Stromal cell of bone marrow (primary cell): Measurements from ENCODE around the gene MCTP1.
A peak's percentile ranks its signal among the peaks of the same experiment; 100 is the strongest.
"Not testable (repeated sequence)": the region's sequence is repeated elsewhere in the genome, so short reads cannot be mapped to it uniquely, and the experiment has no call there.

Experiments used
- DNase-seq: peaks from one replicate; pipeline ENCODE4 v3.0.0-alpha.2; 2012; ENCODE audit warnings: low read depth

The MCTP1 gene

GRCh38 chr5:95251185-95251584, 33.7 kb downstream of the MCTP1 start:
- DNase-seq: no peak

DNA sequence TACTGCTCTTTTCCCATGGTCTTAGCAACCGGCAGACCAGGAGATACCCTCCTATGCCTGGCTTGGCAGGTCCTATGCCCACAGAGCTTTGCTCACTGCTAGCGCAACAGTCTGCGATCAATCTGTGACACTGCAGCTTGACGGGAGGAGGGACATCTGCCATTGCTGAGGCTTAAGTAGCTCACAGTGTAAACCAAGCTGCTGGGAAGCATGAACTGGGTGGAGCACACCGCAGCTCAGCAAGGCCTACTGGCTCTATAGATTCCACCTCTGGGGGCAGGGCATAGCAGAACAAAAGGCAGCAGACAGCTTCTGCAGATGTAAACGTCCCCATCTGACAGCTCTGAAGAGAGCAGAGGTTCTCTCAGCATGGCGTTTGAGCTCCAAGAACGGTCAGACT, 40.4 kb downstream of the MCTP1 start:
- no peak for DNase-seq

DNA sequence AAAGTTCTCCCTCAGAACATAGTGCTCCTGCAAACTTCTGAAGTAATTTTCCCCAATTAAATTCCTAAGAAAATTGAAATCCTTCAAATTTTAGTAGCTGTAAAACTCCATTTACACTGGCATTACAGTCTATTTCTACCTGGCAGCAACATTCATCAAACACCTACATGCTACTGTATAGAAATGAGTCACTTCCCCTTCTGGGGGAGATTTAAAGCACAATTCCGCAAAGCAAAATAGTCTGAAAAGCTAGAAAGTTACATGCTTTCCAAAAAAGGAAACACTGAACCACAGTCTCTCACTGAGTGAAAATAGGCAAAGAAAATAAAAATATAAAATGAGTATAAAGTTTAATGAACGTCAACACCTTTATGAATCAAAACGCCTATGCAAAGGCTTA, 43.3 kb downstream of the MCTP1 start:
- no peak for DNase-seq

DNA sequence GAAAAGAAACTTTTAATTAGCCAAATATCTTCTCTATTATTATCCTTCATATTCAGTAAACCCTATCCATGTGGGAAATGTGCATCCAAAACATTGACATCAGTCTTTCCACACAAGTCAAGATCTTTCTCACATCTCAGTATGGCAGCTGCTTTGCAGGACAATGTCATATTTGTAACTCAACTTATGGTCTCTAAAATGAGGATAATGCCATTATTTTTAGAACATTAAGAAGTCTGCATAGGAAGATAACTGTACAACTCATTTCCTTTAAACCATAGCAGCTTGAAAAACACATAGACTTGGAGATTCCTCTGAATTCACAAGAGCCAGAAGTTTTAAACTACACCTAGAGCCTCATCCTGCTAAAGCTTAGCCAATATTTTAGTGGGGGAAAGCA, 43.7 kb downstream of the MCTP1 start:
- DNase-seq: no peak

GRCh38 chr5:95238560-95239325, 46.2 kb downstream of the MCTP1 start:
- peak; percentile 12 for DNase-seq

- no peak for DNase-seq
Measured at GRCh38 chr5:95237324-95237723, 47.6 kb downstream of the MCTP1 start.

DNA sequence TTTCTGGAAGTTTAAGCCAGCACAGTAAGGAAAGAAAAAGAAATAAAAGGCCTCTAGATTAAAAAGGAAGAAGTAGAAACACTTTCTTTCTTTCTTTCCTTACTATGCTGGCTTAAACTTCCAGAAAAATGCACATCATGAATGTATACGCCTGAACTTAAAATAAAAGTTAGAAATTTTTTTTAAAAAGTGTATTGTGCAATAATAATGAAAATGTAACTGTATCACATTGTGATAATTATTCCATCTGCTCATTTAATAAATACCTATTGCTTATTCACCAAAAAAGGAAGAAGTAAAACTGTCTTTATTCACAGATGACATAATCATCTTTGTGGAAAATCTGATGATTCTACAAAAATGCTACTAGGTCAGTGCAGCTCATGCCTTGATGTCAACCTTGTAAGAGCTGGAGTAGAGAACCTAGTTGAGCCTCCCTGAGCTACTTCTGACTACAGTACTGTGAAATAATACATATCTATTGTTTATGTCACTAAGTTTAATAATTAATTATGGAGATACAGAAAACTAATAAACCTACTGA, 49.4 kb downstream of the MCTP1 start:
- DNase-seq: no peak

GRCh38 chr5:95229646-95230045, 55.2 kb downstream of the MCTP1 start:
- no peak for DNase-seq

DNA sequence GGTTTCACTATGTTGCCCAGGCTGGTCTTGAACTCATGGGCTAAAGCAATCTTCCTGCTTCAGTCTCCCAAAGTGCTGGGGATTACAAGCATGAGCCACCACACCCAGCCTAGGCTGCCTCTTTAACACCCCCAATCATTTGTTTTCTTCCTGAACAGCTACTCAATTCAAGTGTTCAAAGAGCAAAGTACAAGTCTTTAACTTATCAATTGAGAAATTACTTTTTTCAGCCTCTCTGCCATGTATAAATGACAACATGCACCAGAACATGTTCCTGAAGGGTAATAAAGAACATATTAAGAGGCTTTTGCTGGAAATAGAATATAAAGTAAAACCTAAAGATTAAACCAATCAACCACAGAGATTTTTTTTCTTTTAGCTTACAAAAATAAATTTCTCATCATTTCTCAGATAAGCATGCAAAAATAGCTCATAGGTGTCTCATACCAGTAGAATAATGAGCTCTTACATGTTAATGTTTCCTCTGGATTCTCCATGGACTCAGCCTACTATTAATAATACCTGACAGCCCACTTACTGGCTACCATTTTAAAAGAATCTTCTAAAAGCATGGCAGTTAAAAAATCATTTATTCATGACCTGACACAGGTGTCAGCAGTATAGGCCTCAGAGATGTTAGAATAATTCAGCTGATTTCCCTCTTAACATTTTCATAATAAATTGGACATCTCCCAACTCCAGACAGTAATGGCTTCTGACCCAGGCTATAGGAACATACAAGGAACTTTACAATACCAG, 60.0 kb downstream of the MCTP1 start:
- no peak for DNase-seq

GRCh38 chr5:95223566-95224258, 61.2 kb downstream of the MCTP1 start:
- DNase-seq: no peak

DNA sequence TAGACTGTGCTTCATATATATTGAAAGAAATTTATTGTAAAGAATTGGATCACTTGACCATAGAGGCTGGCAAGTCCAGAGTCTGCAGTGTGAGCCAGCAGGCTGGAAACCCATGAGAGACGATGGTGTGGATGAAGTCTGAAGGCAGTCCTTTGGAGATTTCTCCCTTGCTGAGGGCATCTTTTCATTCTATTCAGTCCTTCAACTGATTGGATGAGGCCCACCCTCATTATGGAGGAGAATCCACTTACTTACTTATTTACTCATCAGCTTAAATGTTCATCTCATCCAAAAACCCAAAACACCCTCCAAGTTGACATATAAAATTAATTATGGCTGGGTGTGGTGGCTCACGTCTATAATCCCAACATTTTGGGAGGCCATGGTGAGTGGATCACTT, 62.1 kb downstream of the MCTP1 start:
- DNase-seq: no peak

DNA sequence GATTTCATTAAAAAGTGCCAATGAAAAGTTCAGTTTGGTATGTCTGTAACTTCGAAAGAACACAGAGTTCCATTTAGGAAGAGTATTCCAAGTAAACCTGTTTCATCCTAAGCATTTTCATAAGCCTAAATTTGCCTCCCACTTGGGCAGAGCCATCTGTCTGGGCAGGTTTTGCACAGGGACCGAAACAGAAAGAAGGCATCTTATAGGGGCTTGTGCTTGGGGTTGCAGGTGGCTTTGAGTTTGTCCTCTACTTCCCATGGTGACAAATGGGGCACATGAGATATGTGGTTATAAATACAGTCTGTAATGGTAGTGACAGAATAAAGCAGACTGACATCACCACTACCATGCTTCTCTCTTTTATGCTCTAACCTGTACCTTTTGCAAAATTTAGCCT, 63.7 kb downstream of the MCTP1 start:
- DNase-seq: no peak

- DNase-seq: no peak
Measured at GRCh38 chr5:95220381-95220780, 64.5 kb downstream of the MCTP1 start.

- no peak for DNase-seq
Measured at GRCh38 chr5:95219411-95219810, 65.5 kb downstream of the MCTP1 start.

- no peak for DNase-seq
Measured at GRCh38 chr5:95217881-95218280, 67.0 kb downstream of the MCTP1 start.

DNA sequence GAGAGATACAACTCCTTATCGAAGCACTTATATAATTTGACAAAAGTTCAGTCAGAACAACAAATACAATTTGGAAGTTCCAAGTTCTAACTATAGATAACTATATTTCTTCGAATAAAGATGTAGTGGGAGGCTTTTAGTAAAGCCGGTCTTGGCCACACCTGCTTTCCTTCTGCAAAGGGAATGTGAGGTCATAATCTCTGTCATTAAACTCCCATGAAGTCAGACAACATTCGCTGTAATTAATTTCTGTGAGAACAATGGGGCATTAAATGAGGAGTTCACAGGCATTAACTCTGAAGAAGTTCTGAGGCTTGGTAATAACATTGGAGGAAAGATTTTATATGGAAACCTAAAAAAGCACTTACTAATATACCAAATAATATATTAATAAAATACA, 67.5 kb downstream of the MCTP1 start:
- DNase-seq: no peak

DNA sequence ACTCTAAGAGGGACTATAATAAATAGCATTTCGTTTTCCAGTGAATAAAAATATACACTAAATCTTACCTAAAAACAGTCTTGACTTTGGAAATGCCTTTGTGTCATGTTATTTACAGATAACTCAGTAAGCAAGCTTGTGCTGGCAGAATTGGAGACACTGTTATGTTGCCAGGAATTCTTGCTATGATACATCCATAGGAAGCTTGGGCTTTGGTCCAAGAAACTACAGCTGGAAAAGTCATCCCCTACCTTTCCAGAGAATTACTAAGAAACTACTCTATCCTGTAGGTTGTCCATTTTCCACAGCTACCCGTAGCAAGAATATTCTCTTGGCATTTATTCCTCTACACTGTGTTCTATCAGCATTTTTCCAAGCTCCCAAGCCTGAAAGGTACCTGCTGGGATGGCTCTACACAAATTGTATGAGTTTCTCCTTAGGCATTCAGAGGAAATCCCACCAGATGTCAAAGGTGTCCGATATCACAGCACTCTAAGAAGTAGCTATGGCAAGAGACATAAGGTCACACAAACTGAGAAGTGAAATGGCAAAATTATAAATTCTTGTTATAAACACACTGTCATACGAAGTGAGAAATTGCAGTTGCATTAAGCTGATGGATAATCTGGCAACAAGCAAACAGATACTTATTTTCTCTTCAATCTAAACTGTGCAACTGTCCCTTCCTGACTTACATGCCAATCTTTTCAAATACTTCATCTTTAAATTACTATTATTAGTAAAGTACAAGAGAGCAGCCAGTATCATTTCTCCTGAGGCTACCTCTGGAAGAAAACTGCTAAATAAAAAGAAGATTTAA, 68.5 kb downstream of the MCTP1 start:
- DNase-seq: no peak

- DNase-seq: not testable (repeated sequence)
Measured at GRCh38 chr5:95207811-95208210, 77.1 kb downstream of the MCTP1 start.

- no peak for DNase-seq
Measured at GRCh38 chr5:95194856-95195255, 90.0 kb downstream of the MCTP1 start.

GRCh38 chr5:95191330-95191729, 93.6 kb downstream of the MCTP1 start:
- DNase-seq: no peak

DNA sequence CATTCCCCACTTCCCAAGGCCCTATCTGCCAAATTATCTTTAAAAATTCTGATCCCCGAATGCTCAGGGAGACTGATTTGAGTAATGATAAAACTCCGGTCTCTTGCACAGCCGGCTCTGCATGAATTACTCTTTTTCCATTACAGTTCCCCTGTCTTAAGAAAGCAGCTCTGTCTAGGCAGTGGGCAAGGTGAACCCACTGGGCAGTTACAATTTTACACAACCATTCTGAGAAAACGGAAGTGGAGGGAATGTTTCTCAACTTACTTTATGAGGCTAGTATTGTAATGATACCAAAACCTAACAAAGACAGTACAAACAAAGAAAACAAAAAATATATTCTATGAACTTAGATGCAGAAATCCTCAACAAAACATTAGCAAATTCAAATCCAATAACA, 100.0 kb downstream of the MCTP1 start:
- DNase-seq: no peak

GRCh38 chr5:95181644-95182043, 103.2 kb downstream of the MCTP1 start:
- DNase-seq: no peak
